ENCODE results near the gene IRF2BP2. TPM values are rescaled to one million over a fixed set of nuclear protein-coding genes. Genes with fewer than 3 reads are reported as not detected.

IRF2BP2 gene
- total and polyA plus RNA-seq, 2 of the 13 experiments (the other 11 are each of a cell fraction or from before 2014, with no cell fraction given), result 140 to 147 TPM

DNA sequence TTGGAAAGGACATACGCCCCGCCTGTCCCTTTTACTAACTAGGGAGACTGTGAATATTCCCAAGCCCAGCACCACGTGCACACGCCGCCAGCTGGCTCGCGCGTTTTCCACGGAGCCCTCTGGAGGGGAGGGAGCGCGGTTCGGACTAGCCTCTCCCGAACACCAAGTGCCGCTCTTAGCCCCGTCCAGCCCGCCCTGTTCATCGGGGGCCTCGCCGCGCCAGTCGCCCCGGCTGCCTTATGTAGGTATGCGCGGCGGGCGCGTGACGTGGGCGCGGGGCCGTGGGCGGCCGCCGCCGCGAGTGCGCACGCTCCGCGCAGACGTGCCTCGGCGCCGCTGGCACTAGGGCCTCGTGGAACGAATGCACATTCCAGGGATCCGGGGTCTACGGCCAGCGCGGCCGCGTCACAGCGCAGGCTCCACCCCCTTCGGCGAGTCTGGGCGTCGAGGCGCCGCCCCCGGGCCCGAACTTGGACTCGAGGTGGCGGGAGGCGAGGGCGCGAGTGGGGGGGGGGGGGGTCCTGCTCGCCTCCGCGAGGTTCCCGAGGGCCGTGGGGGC, 767 bp upstream of the IRF2BP2 start (continued):
- TF ChIP-seq SP1 (IDR thresholded peaks at IDR 0.05), result no peak
- peak; percentile 44; the same call in 1 of the 2 replicates for TF ChIP-seq SP1 (CRISPR knock-in tag; IDR thresholded peaks at IDR 0.05)
- TF ChIP-seq ARNT2 (CRISPR knock-in tag; IDR thresholded peaks at IDR 0.05; ENCODE audit: low read depth), result peak; percentile 98
- TF ChIP-seq, protein P1, sequence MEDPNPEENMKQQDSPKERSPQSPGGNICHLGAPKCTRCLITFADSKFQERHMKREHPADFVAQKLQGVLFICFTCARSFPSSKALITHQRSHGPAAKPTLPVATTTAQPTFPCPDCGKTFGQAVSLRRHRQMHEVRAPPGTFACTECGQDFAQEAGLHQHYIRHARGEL (CRISPR knock-in tag; IDR thresholded peaks at IDR 0.05), result 0 out of 2 replicates have a peak, but pooled peaks have one; percentile 46
- no peak for TF ChIP-seq REXO4 (CRISPR knock-in tag; IDR thresholded peaks at IDR 0.05; ENCODE audit: borderline replicate concordance)
- TF ChIP-seq ZNF121 (CRISPR knock-in tag; IDR thresholded peaks at IDR 0.05), result no peak; the same call in 1 of the 2 replicates
- TF ChIP-seq ZNF225 (CRISPR knock-in tag; IDR thresholded peaks at IDR 0.05), result 0 out of 2 replicates have a peak, but pooled peaks have one; percentile 71
- TF ChIP-seq ZNF235 (CRISPR knock-in tag; IDR thresholded peaks at IDR 0.05; ENCODE audit: borderline replicate concordance), result 0 out of 2 replicates have a peak, but pooled peaks have one; percentile 34
- no peak for TF ChIP-seq NR2F2 (IDR thresholded peaks at IDR 0.05; ENCODE audit: borderline replicate concordance, low read depth)
- TF ChIP-seq, protein P2, sequence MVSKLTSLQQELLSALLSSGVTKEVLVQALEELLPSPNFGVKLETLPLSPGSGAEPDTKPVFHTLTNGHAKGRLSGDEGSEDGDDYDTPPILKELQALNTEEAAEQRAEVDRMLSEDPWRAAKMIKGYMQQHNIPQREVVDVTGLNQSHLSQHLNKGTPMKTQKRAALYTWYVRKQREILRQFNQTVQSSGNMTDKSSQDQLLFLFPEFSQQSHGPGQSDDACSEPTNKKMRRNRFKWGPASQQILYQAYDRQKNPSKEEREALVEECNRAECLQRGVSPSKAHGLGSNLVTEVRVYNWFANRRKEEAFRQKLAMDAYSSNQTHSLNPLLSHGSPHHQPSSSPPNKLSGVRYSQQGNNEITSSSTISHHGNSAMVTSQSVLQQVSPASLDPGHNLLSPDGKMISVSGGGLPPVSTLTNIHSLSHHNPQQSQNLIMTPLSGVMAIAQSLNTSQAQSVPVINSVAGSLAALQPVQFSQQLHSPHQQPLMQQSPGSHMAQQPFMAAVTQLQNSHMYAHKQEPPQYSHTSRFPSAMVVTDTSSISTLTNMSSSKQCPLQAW (CRISPR knock-in tag; IDR thresholded peaks at IDR 0.05), result no peak
- no peak for TF ChIP-seq HDAC6 (IDR thresholded peaks at IDR 0.05; ENCODE audit: low read depth, low read length)
- peak; percentile 43; the same call in 1 of the 2 replicates for TF ChIP-seq ZMAT3 (CRISPR knock-in tag; conservative IDR thresholded peaks at IDR 0.05)
- TF ChIP-seq RFXANK (CRISPR knock-in tag; IDR thresholded peaks at IDR 0.05), result no peak
- TF ChIP-seq CHCHD3 (CRISPR knock-in tag; IDR thresholded peaks at IDR 0.05), result no peak
- TF ChIP-seq SMARCC2 (IDR thresholded peaks at IDR 0.05), result no peak
- peak; percentile 81 for TF ChIP-seq RBM39 (IDR thresholded peaks at IDR 0.05; ENCODE audit: low read depth, low read length, poor library complexity, severe bottlenecking)
- TF ChIP-seq CHD2 (IDR thresholded peaks at IDR 0.05; ENCODE audit: low read depth, low read length), result no peak
- peak; percentile 73 for TF ChIP-seq YY1 (IDR thresholded peaks at IDR 0.05; ENCODE audit: insufficient read depth, insufficient replicate concordance, low read depth, low read length)
- peak; percentile 51; the same call in 1 of the 2 replicates for TF ChIP-seq MIER2 (CRISPR knock-in tag; IDR thresholded peaks at IDR 0.05)
- TF ChIP-seq, protein P3, sequence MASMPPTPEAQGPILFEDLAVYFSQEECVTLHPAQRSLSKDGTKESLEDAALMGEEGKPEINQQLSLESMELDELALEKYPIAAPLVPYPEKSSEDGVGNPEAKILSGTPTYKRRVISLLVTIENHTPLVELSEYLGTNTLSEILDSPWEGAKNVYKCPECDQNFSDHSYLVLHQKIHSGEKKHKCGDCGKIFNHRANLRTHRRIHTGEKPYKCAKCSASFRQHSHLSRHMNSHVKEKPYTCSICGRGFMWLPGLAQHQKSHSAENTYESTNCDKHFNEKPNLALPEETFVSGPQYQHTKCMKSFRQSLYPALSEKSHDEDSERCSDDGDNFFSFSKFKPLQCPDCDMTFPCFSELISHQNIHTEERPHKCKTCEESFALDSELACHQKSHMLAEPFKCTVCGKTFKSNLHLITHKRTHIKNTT (CRISPR knock-in tag; IDR thresholded peaks at IDR 0.05), result no peak
- TF ChIP-seq, protein P4, sequence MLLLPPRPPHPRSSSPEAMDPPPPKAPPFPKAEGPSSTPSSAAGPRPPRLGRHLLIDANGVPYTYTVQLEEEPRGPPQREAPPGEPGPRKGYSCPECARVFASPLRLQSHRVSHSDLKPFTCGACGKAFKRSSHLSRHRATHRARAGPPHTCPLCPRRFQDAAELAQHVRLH (CRISPR knock-in tag; IDR thresholded peaks at IDR 0.05; ENCODE audit: borderline replicate concordance, low read depth), result no peak
- TF ChIP-seq ZNF552 (CRISPR knock-in tag; IDR thresholded peaks at IDR 0.05; ENCODE audit: borderline replicate concordance), result no peak
- TF ChIP-seq RBM22 (optimal IDR thresholded peaks at IDR 0.05; ENCODE audit: low read length), result peak; percentile 99
- TF ChIP-seq ZNF879 (CRISPR knock-in tag; IDR thresholded peaks at IDR 0.05), result no peak
- TF ChIP-seq STAT5B (CRISPR knock-in tag; IDR thresholded peaks at IDR 0.05), result no peak; the same call in 1 of the 2 replicates
- no peak for TF ChIP-seq DPF2 (CRISPR knock-in tag; IDR thresholded peaks at IDR 0.05; ENCODE audit: borderline replicate concordance, low read depth)
- TF ChIP-seq BCL6 (CRISPR knock-in tag; IDR thresholded peaks at IDR 0.05), result no peak; the same call in none of the 2 replicates
- no peak; the same call in 1 of the 2 replicates for TF ChIP-seq ZNF790 (CRISPR knock-in tag; IDR thresholded peaks at IDR 0.05; ENCODE audit: borderline replicate concordance)

All from HepG2 (cell line).